Liver (tissue), 9 donors: ENCODE data around the gene COLEC11. TPM values are rescaled to one million over a fixed set of nuclear protein-coding genes. Genes with fewer than 3 reads are reported as not detected.

Source experiments
- DNase-seq: peaks from one replicate; pipeline ENCODE4 v3.0.0-alpha.2; 2017; ENCODE audit warnings: low spot score
- H3K27ac ChIP-seq, 2 donors: one replicate each; pipeline ENCODE4 v1.7.0; 2013; ENCODE audit warnings: inconsistent platforms in 2 of 2, low read length in 2 of 2, control low read depth in 1 of 2, low read depth in 1 of 2, mild to moderate bottlenecking in 1 of 2
- H3K27me3 ChIP-seq, 4 donors: one replicate each; pipeline versions ENCODE4 v1.6.1 to v1.7.0; 2013; ENCODE audit warnings: low read length in 3 of 4, inconsistent platforms in 1 of 4, mild to moderate bottlenecking in 1 of 4, moderate library complexity in 1 of 4; ENCODE audit not compliant: control insufficient read depth in 4 of 4, insufficient read depth in 4 of 4
- H3K36me3 ChIP-seq, 4 donors: one replicate each; pipeline versions ENCODE4 v1.6.1 to v1.7.0; 2013; ENCODE audit warnings: low read length in 3 of 4, mild to moderate bottlenecking in 3 of 4, low read depth in 1 of 4, moderate library complexity in 1 of 4; ENCODE audit not compliant: control insufficient read depth in 4 of 4, insufficient read depth in 3 of 4
- H3K4me1 ChIP-seq, 4 donors: one replicate each; pipeline versions ENCODE4 v1.6.1 to v1.7.0; 2013; ENCODE audit warnings: low read length in 3 of 4, mild to moderate bottlenecking in 3 of 4, moderate library complexity in 1 of 4; ENCODE audit not compliant: control insufficient read depth in 4 of 4, insufficient read depth in 4 of 4
- H3K4me3 ChIP-seq, 3 donors: one replicate each; pipeline versions ENCODE4 v1.6.1 to v1.7.0; 2013; ENCODE audit warnings: low read length in 3 of 3, control low read depth in 1 of 3, low read depth in 1 of 3, mild to moderate bottlenecking in 1 of 3
- H3K9ac ChIP-seq, 2 donors: one replicate each; pipeline ENCODE4 v1.7.0; 2013; ENCODE audit warnings: low read length in 2 of 2, mild to moderate bottlenecking in 2 of 2, moderate library complexity in 2 of 2, control low read depth in 1 of 2, low read depth in 1 of 2
- H3K9me3 ChIP-seq, 4 donors: one replicate each; pipeline versions ENCODE4 v1.6.1 to v1.7.0; 2013; ENCODE audit warnings: low read length in 3 of 4; ENCODE audit not compliant: control insufficient read depth in 4 of 4
- ATF3 ChIP-seq: IDR thresholded peaks from 2 replicates; pipeline ENCODE4 v1.6.1; 2016; ENCODE audit warnings: antibody characterized with exemption
- CTCF ChIP-seq: fragments of 150-350 bp; IDR thresholded peaks from 2 replicates; pipeline ENCODE4 v1.5.1; 2017; ENCODE audit warnings: improper control_type of control experiment, low read depth, low read length; ENCODE audit not compliant: missing input control
- EGR1 ChIP-seq, 2 donors: IDR thresholded peaks; 2 replicates each; pipeline ENCODE4 v1.6.1; 2016 to 2018; ENCODE audit warnings: antibody characterized with exemption in 2 of 2, low read depth in 2 of 2
- FOXA1 ChIP-seq: IDR thresholded peaks from 2 replicates; pipeline ENCODE4 v1.6.1; 2016; ENCODE audit warnings: antibody characterized with exemption
- FOXA2 ChIP-seq: IDR thresholded peaks from 2 replicates; pipeline ENCODE4 v1.6.1; 2016; ENCODE audit warnings: antibody characterized with exemption
- GABPA ChIP-seq, 2 donors: IDR thresholded peaks in 1 of 2; conservative IDR thresholded peaks in 1 of 2; 2 replicates each; pipeline ENCODE4 v1.6.1; 2016; ENCODE audit warnings: antibody characterized with exemption in 2 of 2, mild to moderate bottlenecking in 1 of 2, moderate library complexity in 1 of 2
- HNF4A ChIP-seq, 2 donors: conservative IDR thresholded peaks; 2 replicates each; pipeline ENCODE4 v1.6.1; 2016; ENCODE audit warnings: antibody characterized with exemption in 2 of 2, mild to moderate bottlenecking in 2 of 2
- HNF4G ChIP-seq: IDR thresholded peaks from 2 replicates; pipeline ENCODE4 v1.6.1; 2016; ENCODE audit warnings: antibody characterized with exemption
- JUND ChIP-seq, 2 donors: IDR thresholded peaks; 2 replicates each; pipeline ENCODE4 v1.6.1; 2016; ENCODE audit warnings: antibody characterized with exemption in 2 of 2
- MAX ChIP-seq: IDR thresholded peaks from 2 replicates; pipeline ENCODE4 v1.6.1; 2016; ENCODE audit warnings: antibody characterized with exemption
- NR2F2 ChIP-seq: IDR thresholded peaks from 2 replicates; pipeline ENCODE4 v1.6.1; 2016; ENCODE audit warnings: antibody characterized with exemption
- RAD21 ChIP-seq, 2 donors: IDR thresholded peaks; 2 replicates each; pipeline ENCODE4 v1.6.1; 2016; ENCODE audit warnings: antibody characterized with exemption in 2 of 2, mild to moderate bottlenecking in 2 of 2
- REST ChIP-seq: IDR thresholded peaks from 2 replicates; pipeline ENCODE4 v1.6.1; 2016; ENCODE audit warnings: antibody characterized with exemption, mild to moderate bottlenecking
- RXRA ChIP-seq, 2 donors: IDR thresholded peaks; 2 replicates each; pipeline ENCODE4 v1.6.1; 2017 to 2018; ENCODE audit warnings: antibody characterized with exemption in 2 of 2, mild to moderate bottlenecking in 1 of 2
- SP1 ChIP-seq: IDR thresholded peaks from 2 replicates; pipeline ENCODE4 v1.6.1; 2018; ENCODE audit warnings: antibody characterized with exemption, mild to moderate bottlenecking
- YY1 ChIP-seq: IDR thresholded peaks from 2 replicates; pipeline ENCODE4 v1.6.1; 2016; ENCODE audit warnings: antibody characterized with exemption, mild to moderate bottlenecking
- WGBS: extraction: QIAGEN DNeasy Blood & Tissue Kit; methylation state at CpG from one replicate; pipeline ENCODE4 v1.1.7; 2013; 5-methylcytosine and 5-hydroxymethylcytosine counted together
- polyA plus RNA-seq, 2 donors: library from polyadenylated mRNA; stranded (reverse) in 1 of 2; unstranded in 1 of 2; fragments of 200-250 nt in 1 of 2; fragments of >200 nt in 1 of 2; fragmentation: Nextera tagmentation in 1 of 2; extraction: Ambion mirVana in 1 of 2; gene quantifications; one replicate each; pipeline versions ENCODE4 v1.2.1 to v1.2.3, GENCODE V29; 2013 to 2015
- total RNA-seq, 2 donors: library from RNA; depleted of rRNA; stranded (reverse); fragments of >200 nt; gene quantifications; one replicate each; pipeline ENCODE4 v1.2.3, GENCODE V29; 2014
- TF ChIP-seq, protein P1 (sequence below): IDR thresholded peaks from 2 replicates; pipeline ENCODE4 v1.6.1; 2016; ENCODE audit warnings: antibody characterized with exemption
- donor health status: healthy.
- donor health status: healthy.
- donor health status: healthy.
- donor health status: healthy.
- donor health status: healthy.

Gene COLEC11
- total and polyA plus RNA-seq, 4 donors, result 31.0 to 100 (median 70.9) TPM

DNA sequence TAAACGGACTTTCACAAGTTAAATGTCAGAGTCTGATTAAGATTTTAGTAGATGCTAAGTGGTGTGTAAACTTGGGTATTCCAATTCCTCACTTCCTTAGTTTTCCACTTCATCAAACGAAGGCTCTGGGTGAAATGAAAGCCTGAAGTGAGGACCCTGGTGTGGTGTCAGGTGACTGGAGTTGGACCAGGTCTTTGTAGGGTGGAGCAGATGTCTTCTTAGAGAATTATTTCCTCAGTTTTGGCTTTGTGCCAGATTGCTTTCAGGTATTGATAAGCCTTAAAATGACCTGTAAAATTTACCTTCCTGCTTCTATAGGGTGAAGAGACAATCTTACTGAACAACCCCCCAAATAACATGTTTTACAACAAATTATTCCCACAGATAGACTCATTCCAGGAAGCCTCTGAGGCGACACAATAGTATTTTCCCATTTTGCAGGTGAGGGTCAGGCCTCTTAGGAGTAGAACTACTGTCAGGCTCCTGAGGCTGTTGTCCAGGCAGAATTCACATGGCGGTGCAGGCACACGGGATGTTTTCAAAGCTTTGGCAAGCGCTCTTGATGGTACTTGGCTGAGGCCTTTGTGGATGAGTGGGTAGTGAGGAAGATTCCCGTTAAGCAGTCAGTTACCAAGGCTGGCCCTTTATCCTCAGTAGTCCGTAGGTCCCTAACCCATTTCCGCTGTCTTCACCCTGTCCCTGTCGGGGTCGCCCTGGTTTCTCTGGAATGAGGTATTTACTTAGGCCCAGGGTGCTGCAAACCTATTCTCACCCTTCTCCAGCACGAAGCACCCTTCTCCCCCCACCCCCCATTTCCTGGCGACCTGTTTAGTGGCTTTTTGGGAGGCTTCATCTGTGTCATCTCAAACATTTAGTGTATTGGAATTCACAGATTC, 13.3 kb upstream of the COLEC11 start:
- no peak overlapping the region for H3K27ac ChIP-seq
- peaks cover 14 to 44% (median 36%) of the 10 kb centered on the region in 4 donors for H3K4me1 ChIP-seq

DNA sequence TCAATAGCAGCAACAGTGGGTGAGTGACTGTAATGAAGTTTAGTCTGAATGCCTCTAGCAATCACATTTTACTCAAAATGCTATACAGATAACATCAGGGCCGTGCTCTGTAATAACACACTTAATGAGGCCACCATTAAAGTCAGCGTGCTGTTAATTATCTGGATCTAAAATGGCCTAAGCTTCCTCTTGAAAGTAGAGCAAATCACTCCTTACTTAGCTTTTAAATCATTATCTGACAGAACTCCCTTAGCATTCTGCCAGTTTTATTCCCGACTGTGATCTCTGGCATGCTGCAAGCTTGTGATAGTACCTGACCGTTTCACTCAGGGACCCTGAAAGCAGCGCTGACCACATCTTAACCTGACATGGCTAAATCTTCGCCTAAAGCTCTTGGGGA, 10.8 kb upstream of the COLEC11 start:
- DNase-seq, result no peak
- WGBS, result 84% methylated on average over 6 of the region's 6 CpGs
- Histone ChIP-seq H3K9ac (no peak overlapping the region), H3K27me3 (no peaks in the 10 kb centered on the region), H3K4me3 (no peak overlapping the region), H3K9me3 (no peaks in the 10 kb centered on the region), H3K36me3 (peaks cover 9 to 32% (median 30%) of the 10 kb centered on the region in 4 donors), H3K27ac (peak overlapping the region; percentile 9 to 87), H3K4me1 (peaks cover 14 to 28% (median 24%) of the 10 kb centered on the region in 4 donors)
- no peak for TF ChIP-seq HNF4A (conservative IDR thresholded peaks at IDR 0.05)
- no peak for TF ChIP-seq RXRA (IDR thresholded peaks at IDR 0.05)
- TF ChIP-seq RAD21 (IDR thresholded peaks at IDR 0.05), result no peak
- no peak for TF ChIP-seq GABPA (IDR thresholded peaks at IDR 0.05 in 1 of 2, conservative IDR thresholded peaks at IDR 0.05 in 1 of 2)
- no peak for TF ChIP-seq EGR1 (IDR thresholded peaks at IDR 0.05; ENCODE audit: low read depth in 2 of 2)
- no peak for TF ChIP-seq YY1
- no peak for TF ChIP-seq JUND (IDR thresholded peaks at IDR 0.05)
- no peak for TF ChIP-seq FOXA1
- TF ChIP-seq, protein P1, sequence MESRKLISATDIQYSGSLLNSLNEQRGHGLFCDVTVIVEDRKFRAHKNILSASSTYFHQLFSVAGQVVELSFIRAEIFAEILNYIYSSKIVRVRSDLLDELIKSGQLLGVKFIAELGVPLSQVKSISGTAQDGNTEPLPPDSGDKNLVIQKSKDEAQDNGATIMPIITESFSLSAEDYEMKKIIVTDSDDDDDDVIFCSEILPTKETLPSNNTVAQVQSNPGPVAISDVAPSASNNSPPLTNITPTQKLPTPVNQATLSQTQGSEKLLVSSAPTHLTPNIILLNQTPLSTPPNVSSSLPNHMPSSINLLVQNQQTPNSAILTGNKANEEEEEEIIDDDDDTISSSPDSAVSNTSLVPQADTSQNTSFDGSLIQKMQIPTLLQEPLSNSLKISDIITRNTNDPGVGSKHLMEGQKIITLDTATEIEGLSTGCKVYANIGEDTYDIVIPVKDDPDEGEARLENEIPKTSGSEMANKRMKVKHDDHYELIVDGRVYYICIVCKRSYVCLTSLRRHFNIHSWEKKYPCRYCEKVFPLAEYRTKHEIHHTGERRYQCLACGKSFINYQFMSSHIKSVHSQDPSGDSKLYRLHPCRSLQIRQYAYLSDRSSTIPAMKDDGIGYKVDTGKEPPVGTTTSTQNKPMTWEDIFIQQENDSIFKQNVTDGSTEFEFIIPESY, result no peak
- TF ChIP-seq HNF4G, result no peak
- TF ChIP-seq REST, result no peak
- no peak for TF ChIP-seq FOXA2
- no peak for TF ChIP-seq NR2F2
- TF ChIP-seq ATF3, result no peak
- no peak for TF ChIP-seq MAX
- no peak for TF ChIP-seq CTCF

More for the DNA sequence above, 13.3 kb upstream of the COLEC11 start:
- H3K4me3 ChIP-seq, result no peak overlapping the region
- H3K9me3 ChIP-seq, result no peaks in the 10 kb centered on the region
- no peak overlapping the region for H3K9ac ChIP-seq
- WGBS, result 92% methylated on average over 13 of the region's 13 CpGs
- peaks cover 10 to 53% (median 44%) of the 10 kb centered on the region in 4 donors for H3K36me3 ChIP-seq
- no peak for TF ChIP-seq EGR1 (IDR thresholded peaks at IDR 0.05; ENCODE audit: low read depth in 2 of 2)
- TF ChIP-seq SP1, result no peak
- H3K27me3 ChIP-seq, result no peaks in the 10 kb centered on the region
- DNase-seq, result no peak
